Upper lobe of left lung (tissue), 6 donors: ENCODE measurements around the gene IL21R. TPM values are rescaled to one million over a fixed set of nuclear protein-coding genes. Genes with fewer than 3 reads are reported as not detected.

Source experiments
- ATAC-seq, 2 donors: fragments of 200-7000 bp; cut with Tn5 transposase; one replicate each; pipeline ENCODE4 v1.9.1; 2022; ENCODE audit warnings: mild to moderate bottlenecking in 2 of 2, moderate library complexity in 2 of 2; ENCODE audit not compliant: low FRiP score in 2 of 2
- DNase-seq, 2 donors: peaks; one replicate each; pipeline ENCODE4 v3.0.0-alpha.2; 2019 to 2020
- H3K27ac ChIP-seq, 4 donors: fragments of 200-600 bp; sonication (generic); one replicate each; pipeline ENCODE4 v1.5.1; 2016 to 2019
- H3K27me3 ChIP-seq, 4 donors: fragments of 200-600 bp; sonication (generic); one replicate each; pipeline ENCODE4 v1.5.1; 2017 to 2019
- H3K36me3 ChIP-seq, 4 donors: fragments of 200-600 bp; sonication (generic); one replicate each; pipeline ENCODE4 v1.5.1; 2016 to 2019
- H3K4me1 ChIP-seq, 4 donors: fragments of 200-600 bp; sonication (generic); one replicate each; pipeline ENCODE4 v1.5.1; 2018 to 2019
- H3K4me3 ChIP-seq, 4 donors: fragments of 200-600 bp; sonication (generic); one replicate each; pipeline ENCODE4 v1.5.1; 2017 to 2019; ENCODE audit warnings: mild to moderate bottlenecking in 2 of 4, moderate library complexity in 1 of 4
- H3K9me3 ChIP-seq, 4 donors: fragments of 200-600 bp; sonication (generic); one replicate each; pipeline ENCODE4 v1.5.1; 2018 to 2019
- CTCF ChIP-seq, 6 experiments: fragments of 450-650 bp in 4 of 6; fragments of 200-600 bp in 2 of 6; sonication (generic) in 2 of 6; IDR thresholded peaks; one replicate each; pipeline ENCODE4 v1.5.1; 2016 to 2019; ENCODE audit warnings: antibody characterized with exemption in 6 of 6
- EP300 ChIP-seq, 4 donors: sonication (generic); formaldehyde crosslinking; IDR thresholded peaks; one replicate each; pipeline ENCODE4 v1.5.1; 2017; ENCODE audit warnings: antibody characterized with exemption in 4 of 4, control low read depth in 2 of 4
- POLR2A ChIP-seq, 4 donors: fragments of 450-650 bp; IDR thresholded peaks; one replicate each; pipeline ENCODE4 v1.5.1; 2016 to 2017; ENCODE audit warnings: antibody characterized with exemption in 4 of 4, mild to moderate bottlenecking in 2 of 4
- POLR2AphosphoS5 ChIP-seq, 2 donors: sonication (generic); formaldehyde crosslinking; IDR thresholded peaks; one replicate each; pipeline ENCODE4 v1.5.1; 2017; ENCODE audit warnings: antibody characterized with exemption in 2 of 2
- WGBS, 2 donors: methylation state at CpG; one replicate each; pipeline ENCODE4 v1.1.5; 2017 to 2018; 5-methylcytosine and 5-hydroxymethylcytosine counted together
- total RNA-seq, 6 donors: library from RNA; depleted of rRNA in 4 of 6; stranded (reverse); fragments of >200 nt in 4 of 6; gene quantifications; one replicate each; pipeline versions ENCODE4 v1.1.0 to v1.2.1, GENCODE V29; 2016 to 2021
- donor health status: DM: no; HTN: no; CAD: no; lungs with moderate emphysema.
- donor health status: DM: no; HTN: yes; CAD: no; lungs with severe emphysema.

IL21R gene
- total RNA-seq, 6 donors from 2014 or later: 2.0 to 10.1 (median 3.6) TPM

GRCh38 chr16:27424772-27425498 lies 23.0 kb downstream of the IL21R start:
- Histone ChIP-seq H3K4me1 (peaks cover 0 to 7% (median 0%) of the 10 kb centered on the region in 4 donors), H3K9me3 (peaks cover 5 to 18% (median 12%) of the 10 kb centered on the region in 4 donors), H3K4me3 (no peak overlapping the region), H3K36me3 (no peaks in the 10 kb centered on the region), H3K27ac (no peak overlapping the region), H3K27me3 (no peaks in the 10 kb centered on the region)
- 96 to 98% methylated on average over 10 of the region's 10 CpGs for WGBS, 2 donors
- TF ChIP-seq EP300 (IDR thresholded peaks at IDR 0.05): no peak
- no peak for TF ChIP-seq CTCF (IDR thresholded peaks at IDR 0.05)
- no peak for TF ChIP-seq POLR2A (IDR thresholded peaks at IDR 0.05)
- TF ChIP-seq POLR2AphosphoS5 (IDR thresholded peaks at IDR 0.05): no peak
- DNase-seq (peak in 1 of 2 donors; percentile 3), ATAC-seq (no peak)

DNA sequence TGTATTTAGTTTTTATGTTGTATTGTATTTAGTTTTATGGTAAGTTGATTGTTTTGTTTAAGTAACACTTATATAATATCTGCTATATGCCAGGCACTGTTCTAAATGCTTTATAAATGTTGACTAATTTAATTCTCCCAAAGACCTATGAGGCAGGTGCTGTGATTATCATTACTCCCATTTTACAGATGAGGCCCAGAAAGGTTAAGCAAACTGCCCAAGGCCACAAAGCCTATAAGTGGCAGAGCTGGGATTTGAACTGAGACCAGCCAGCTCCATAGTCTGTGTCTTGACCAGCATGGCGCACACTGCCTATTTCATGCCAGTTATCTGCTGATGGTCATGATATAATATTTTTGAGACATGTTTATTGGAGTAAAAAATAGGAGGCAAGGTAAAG lies 24.0 kb downstream of the IL21R start:
- no peak for DNase-seq
- 90 to 96% methylated on average over 1 of the region's 1 CpG for WGBS, 2 donors

DNA sequence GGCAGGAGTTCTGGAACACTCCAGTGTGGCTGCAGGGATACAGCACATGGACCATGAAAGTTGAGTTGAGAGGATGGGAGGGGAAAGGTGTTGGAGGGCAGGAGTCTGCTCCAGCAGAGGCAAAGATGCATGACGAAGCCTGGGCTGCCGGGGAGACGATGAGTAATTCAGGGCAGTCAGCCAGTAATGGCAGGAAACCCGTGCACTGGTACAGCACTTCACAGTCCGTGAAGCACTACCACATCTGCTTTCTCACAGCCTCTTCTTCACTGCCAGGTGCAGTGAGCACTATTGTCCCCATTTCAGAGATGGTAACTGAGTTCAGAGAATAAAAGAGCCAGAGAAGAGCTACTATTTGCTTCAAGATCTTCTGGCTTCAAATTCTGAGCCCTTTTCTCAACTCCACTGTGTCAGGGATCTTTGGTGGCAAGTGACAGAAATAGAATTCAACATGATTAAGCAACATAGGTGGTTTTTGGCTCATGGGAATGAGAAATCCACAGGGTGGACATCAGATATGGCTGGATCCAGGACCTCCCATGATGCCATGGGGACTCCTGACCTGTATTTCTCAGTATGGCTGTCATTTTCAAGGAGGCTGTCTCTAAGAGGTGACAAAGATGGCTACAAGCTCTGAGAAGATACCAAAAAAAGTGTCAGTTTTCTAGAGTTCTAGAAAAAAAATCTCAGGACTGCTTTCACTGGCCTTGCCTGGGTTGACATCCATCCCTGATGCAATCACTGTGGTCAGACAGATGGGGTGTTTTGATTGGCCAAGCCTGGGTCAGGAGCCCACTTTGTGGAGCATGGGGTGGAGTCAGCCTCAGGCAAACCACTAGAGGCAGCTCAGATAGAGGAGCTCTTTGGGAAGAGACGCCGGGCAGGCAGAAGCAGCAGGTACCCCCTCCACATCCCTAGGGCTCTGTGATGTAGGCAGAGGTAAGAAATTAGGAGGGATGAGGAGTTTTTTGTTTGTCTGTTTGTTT lies 24.7 kb downstream of the IL21R start:
- WGBS, 2 donors: 13 to 28% methylated on average over 5 to 7 of the region's 7 CpGs
- no peak for TF ChIP-seq POLR2A (IDR thresholded peaks at IDR 0.05)
- no peak for TF ChIP-seq CTCF (IDR thresholded peaks at IDR 0.05)
- no peak for TF ChIP-seq POLR2AphosphoS5 (IDR thresholded peaks at IDR 0.05)
- TF ChIP-seq EP300 (IDR thresholded peaks at IDR 0.05): no peak
- H3K27ac ChIP-seq: no peak overlapping the region
- H3K4me1 ChIP-seq: peaks cover 0 to 7% (median 0%) of the 10 kb centered on the region in 4 donors
- DNase-seq (peak in 1 of 2 donors; percentile 54), ATAC-seq (peak in 1 of 2 donors; percentile 71)
- H3K4me3 ChIP-seq: no peak overlapping the region
- H3K36me3 ChIP-seq: no peaks in the 10 kb centered on the region
- H3K27me3 ChIP-seq: no peaks in the 10 kb centered on the region
- H3K9me3 ChIP-seq: peaks cover under 1 to 16% (median 10%) of the 10 kb centered on the region in 4 donors

More for the DNA sequence above, 24.0 kb downstream of the IL21R start:
- no peak overlapping the region for H3K4me3 ChIP-seq
- TF ChIP-seq EP300 (IDR thresholded peaks at IDR 0.05) (no peak), CTCF (IDR thresholded peaks at IDR 0.05) (no peak), POLR2A (IDR thresholded peaks at IDR 0.05) (no peak), POLR2AphosphoS5 (IDR thresholded peaks at IDR 0.05) (no peak)
- ATAC-seq: no peak
- H3K27ac ChIP-seq: no peak overlapping the region
- no peaks in the 10 kb centered on the region for H3K36me3 ChIP-seq
- peaks cover 5 to 18% (median 12%) of the 10 kb centered on the region in 4 donors for H3K9me3 ChIP-seq
- peaks cover 0 to 7% (median 0%) of the 10 kb centered on the region in 4 donors for H3K4me1 ChIP-seq
- no peaks in the 10 kb centered on the region for H3K27me3 ChIP-seq

DNA sequence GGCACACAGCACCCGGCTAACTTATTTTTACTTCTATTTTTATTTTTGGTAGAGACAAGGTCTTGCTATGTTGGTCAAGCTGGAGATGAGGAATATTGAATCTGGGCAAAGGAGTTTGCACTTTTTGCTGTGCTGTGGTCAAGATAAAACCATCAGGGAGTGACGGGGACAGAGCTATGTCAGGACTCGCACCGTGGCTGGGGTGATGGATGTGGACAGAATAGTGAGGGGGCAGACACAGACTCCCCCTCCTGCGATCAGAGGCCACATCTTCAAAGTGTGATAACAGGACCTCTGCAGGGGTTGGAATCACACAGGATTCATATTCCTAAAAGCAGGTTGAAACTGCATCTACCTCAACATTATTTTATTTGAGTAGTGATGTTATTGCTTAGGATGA lies 25.6 kb downstream of the IL21R start:
- no peaks in the 10 kb centered on the region for H3K27me3 ChIP-seq
- H3K4me1 ChIP-seq: peaks cover 0 to 7% (median 0%) of the 10 kb centered on the region in 4 donors
- 79 to 83% methylated on average over 5 of the region's 5 CpGs for WGBS, 2 donors
- peaks cover 0 to 8% (median 3%) of the 10 kb centered on the region in 4 donors for H3K9me3 ChIP-seq
- H3K27ac ChIP-seq: no peak overlapping the region
- no peak overlapping the region for H3K4me3 ChIP-seq
- TF ChIP-seq EP300 (IDR thresholded peaks at IDR 0.05): no peak
- TF ChIP-seq POLR2AphosphoS5 (IDR thresholded peaks at IDR 0.05): no peak
- TF ChIP-seq CTCF (IDR thresholded peaks at IDR 0.05): no peak
- TF ChIP-seq POLR2A (IDR thresholded peaks at IDR 0.05): no peak
- H3K36me3 ChIP-seq: no peaks in the 10 kb centered on the region
- ATAC-seq: no peak
- no peak for DNase-seq
